Thyroid gland (tissue), 4 donors: ENCODE data around the gene BLOC1S5.
"Not testable (repeated sequence)": the region's sequence is repeated elsewhere in the genome, so short reads cannot be mapped to it uniquely, and the experiment has no call there.

Experiments
- POLR2A ChIP-seq, 2 donors: fragments of 450-650 bp; IDR thresholded peaks; one replicate each; pipeline ENCODE4 v1.6.1; 2017; ENCODE audit warnings: antibody characterized with exemption in 2 of 2, mild to moderate bottlenecking in 2 of 2, moderate library complexity in 1 of 2
- TF ChIP-seq, protein P1 (sequence below), 6 experiments: fragments of 200-600 bp in 3 of 6; fragments of 450-650 bp in 3 of 6; sonication (generic) in 3 of 6; IDR thresholded peaks; one replicate each; pipeline ENCODE4 v1.5.1; 2016 to 2019; ENCODE audit warnings: antibody characterized with exemption in 6 of 6, mild to moderate bottlenecking in 2 of 6, inconsistent platforms in 1 of 6, moderate library complexity in 1 of 6

GRCh38 chr6:8045769-8046168 is 18.4 kb downstream of the BLOC1S5 start:
- TF ChIP-seq, protein P1, sequence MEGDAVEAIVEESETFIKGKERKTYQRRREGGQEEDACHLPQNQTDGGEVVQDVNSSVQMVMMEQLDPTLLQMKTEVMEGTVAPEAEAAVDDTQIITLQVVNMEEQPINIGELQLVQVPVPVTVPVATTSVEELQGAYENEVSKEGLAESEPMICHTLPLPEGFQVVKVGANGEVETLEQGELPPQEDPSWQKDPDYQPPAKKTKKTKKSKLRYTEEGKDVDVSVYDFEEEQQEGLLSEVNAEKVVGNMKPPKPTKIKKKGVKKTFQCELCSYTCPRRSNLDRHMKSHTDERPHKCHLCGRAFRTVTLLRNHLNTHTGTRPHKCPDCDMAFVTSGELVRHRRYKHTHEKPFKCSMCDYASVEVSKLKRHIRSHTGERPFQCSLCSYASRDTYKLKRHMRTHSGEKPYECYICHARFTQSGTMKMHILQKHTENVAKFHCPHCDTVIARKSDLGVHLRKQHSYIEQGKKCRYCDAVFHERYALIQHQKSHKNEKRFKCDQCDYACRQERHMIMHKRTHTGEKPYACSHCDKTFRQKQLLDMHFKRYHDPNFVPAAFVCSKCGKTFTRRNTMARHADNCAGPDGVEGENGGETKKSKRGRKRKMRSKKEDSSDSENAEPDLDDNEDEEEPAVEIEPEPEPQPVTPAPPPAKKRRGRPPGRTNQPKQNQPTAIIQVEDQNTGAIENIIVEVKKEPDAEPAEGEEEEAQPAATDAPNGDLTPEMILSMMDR (IDR thresholded peaks at IDR 0.05): not testable (repeated sequence)
- TF ChIP-seq POLR2A (IDR thresholded peaks at IDR 0.05): not testable (repeated sequence)
